Measurements from ENCODE around the gene SQOR. TPM values are rescaled to one million over a fixed set of nuclear protein-coding genes. Genes with fewer than 3 reads are reported as not detected.

Gene SQOR
- total RNA-seq, 1 experiment from 2014 or later, result 76.1 TPM

DNA sequence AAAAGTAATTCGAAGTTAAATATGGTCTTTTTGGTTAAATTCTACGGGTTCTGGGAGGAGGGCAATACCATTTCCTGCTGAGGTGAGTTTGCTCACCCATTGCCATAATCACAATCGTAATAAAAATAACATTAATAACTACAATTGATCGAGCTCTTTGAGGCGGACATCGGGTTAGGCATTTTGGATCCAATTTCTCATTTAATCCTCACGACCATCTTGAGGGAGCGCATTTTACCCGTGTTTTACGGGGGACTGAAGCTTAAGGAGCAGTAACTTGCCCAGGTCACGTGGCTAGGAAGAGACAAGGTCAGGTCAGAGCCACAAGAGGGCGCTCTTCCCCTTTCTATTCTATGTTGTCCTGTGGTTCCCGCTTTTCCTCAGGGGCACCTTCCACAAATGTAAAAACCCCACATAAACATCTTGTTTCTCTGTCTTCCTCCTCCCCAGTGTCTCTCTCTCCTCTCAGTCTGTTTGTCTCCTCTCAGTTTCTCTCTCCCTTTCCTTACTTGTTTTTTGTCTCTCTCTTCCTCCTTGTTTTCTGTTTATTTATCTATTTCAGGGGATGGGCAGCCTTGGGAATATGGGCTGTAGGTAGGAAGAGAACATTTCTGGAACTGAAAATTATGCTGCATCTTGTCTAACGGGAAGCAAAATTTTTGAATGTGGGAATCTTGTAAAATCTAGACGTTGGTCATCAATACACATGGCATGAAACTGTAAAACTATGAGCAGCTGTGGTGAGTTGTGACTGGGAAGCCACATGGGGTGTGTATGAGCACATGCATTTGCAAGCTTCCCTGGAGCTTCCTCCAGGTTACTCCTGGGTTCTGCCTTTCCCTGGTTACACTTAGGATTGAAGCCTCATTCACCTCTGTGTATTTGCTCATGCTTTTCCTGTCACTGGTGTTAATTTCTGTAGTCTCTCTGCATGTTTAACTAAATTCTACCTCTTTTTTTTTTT lies 71.0 kb downstream of the SQOR start:
- CTCF ChIA-PET, result interaction anchor here (0.6 to 1.5 kb wide), 6 partner anchors 9 to 89 kb away, joined by 3 to 9 read pairs (median 4); no protein-coding TSS in a partner anchor
- BruUV-seq (replicated peaks), result TSS peak; percentile 44
- peak overlapping the region; percentile 65 for H3K27ac Mint-ChIP-seq (ENCODE audit: unreplicated experiment)
- TF ChIP-seq, protein P1, sequence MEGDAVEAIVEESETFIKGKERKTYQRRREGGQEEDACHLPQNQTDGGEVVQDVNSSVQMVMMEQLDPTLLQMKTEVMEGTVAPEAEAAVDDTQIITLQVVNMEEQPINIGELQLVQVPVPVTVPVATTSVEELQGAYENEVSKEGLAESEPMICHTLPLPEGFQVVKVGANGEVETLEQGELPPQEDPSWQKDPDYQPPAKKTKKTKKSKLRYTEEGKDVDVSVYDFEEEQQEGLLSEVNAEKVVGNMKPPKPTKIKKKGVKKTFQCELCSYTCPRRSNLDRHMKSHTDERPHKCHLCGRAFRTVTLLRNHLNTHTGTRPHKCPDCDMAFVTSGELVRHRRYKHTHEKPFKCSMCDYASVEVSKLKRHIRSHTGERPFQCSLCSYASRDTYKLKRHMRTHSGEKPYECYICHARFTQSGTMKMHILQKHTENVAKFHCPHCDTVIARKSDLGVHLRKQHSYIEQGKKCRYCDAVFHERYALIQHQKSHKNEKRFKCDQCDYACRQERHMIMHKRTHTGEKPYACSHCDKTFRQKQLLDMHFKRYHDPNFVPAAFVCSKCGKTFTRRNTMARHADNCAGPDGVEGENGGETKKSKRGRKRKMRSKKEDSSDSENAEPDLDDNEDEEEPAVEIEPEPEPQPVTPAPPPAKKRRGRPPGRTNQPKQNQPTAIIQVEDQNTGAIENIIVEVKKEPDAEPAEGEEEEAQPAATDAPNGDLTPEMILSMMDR (IDR thresholded peaks at IDR 0.05; ENCODE audit: unreplicated experiment), result peak; percentile 81
- peak overlapping the region; percentile 76 for H3K4me3 Mint-ChIP-seq (ENCODE audit: low read depth, unreplicated experiment)
- no peaks in the 10 kb centered on the region for H3K9me3 Mint-ChIP-seq (ENCODE audit: low read depth, unreplicated experiment)
- peak; percentile 78 for DNase-seq
- peaks cover 8% of the 10 kb centered on the region for H3K4me1 Mint-ChIP-seq (ENCODE audit: low read depth, unreplicated experiment)
- H3K36me3 Mint-ChIP-seq (ENCODE audit: insufficient read depth, unreplicated experiment), result peaks cover 11% of the 10 kb centered on the region
- H3K27me3 Mint-ChIP-seq (ENCODE audit: unreplicated experiment), result no peaks in the 10 kb centered on the region
- intact Hi-C loops (cut with micrococcal nuclease; ENCODE audit: unreplicated experiment), result no loop called here

DNA sequence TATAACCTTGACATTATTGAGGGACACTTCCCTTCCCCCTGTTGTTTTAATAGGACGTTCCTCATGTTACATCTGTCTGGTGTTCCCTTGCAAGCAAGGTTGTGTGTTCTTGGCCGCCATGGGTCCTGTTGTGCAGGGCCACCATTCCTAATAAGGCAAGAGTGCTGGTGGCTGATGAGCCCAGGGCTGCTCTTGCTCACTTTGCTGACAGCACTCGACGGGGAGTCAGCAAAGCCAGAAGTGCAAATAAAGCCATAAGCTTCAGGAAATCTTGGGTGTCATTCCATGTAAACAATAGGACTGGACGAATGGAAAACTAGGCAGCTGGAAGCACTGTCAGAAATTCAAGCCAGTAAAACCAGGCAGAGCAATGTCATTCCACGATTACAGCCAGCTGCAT lies 75.8 kb downstream of the SQOR start:
- Mint-ChIP-seq H3K36me3 (ENCODE audit: insufficient read depth, unreplicated experiment) (peaks cover 4% of the 10 kb centered on the region), H3K27me3 (ENCODE audit: unreplicated experiment) (peaks cover 26% of the 10 kb centered on the region), H3K9me3 (ENCODE audit: low read depth, unreplicated experiment) (no peaks in the 10 kb centered on the region), H3K4me1 (ENCODE audit: low read depth, unreplicated experiment) (peaks cover 6% of the 10 kb centered on the region), H3K27ac (ENCODE audit: unreplicated experiment) (no peak overlapping the region), H3K4me3 (ENCODE audit: low read depth, unreplicated experiment) (no peak overlapping the region)
- intact Hi-C loops (cut with micrococcal nuclease; ENCODE audit: unreplicated experiment), result no loop called here
- TF ChIP-seq, protein P1 (IDR thresholded peaks at IDR 0.05; ENCODE audit: unreplicated experiment), result no peak
- DNase-seq, result no peak
- no TSS peak for BruUV-seq (replicated peaks)
- CTCF ChIA-PET, result no interaction called here

DNA sequence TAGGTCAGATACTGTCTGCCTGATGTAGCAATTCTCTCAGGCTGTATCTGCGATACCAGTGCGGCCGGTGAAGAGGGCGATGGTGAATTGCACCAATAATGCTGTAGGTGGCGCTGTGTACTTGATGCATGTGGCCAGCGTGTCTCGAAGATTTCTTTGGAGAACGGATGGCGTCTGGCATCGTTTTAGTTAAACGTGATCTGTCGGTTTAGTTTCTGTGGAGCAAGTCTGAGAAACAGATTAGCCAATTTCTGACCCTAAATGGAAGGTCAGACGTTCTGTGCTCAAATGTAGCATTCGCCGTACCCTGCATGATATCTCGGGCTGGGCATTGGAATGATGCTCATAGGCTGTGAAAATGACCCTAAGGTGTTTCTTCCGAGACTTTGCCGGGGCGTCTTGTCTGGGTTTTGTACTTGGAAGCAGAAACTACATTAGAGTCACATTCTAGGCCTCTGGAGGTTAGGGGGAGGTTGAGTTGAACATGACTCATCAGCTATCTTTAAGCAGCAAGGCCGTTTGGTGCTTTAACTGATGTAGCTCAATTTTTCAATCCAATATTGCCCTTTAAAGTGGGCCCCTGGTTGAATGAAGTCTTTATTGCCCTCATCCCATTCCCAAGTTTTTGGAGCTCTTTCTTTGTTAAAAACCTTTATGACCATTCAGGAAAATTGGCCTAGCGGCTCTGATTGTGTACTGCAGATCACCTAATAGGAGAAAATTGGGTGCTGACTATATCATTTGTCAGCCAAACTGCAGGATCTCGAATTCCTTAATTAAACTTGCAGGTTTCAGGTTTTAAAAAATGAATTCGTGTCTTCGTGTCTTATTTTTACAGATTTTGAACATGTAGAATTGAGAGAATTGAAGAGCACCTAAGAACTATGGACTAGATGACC lies 80.0 kb downstream of the SQOR start:
- no peak overlapping the region for H3K27ac Mint-ChIP-seq (ENCODE audit: unreplicated experiment)
- CTCF ChIA-PET, result interaction anchor here (0.8 to 1.3 kb wide), 3 partner anchors 9 to 81 kb away, joined by 3 to 6 read pairs (median 4); no protein-coding TSS in a partner anchor
- peaks cover 34% of the 10 kb centered on the region for H3K27me3 Mint-ChIP-seq (ENCODE audit: unreplicated experiment)
- no peaks in the 10 kb centered on the region for H3K36me3 Mint-ChIP-seq (ENCODE audit: insufficient read depth, unreplicated experiment)
- TF ChIP-seq, protein P1 (IDR thresholded peaks at IDR 0.05; ENCODE audit: unreplicated experiment), result peak; percentile 50
- H3K9me3 Mint-ChIP-seq (ENCODE audit: low read depth, unreplicated experiment), result no peaks in the 10 kb centered on the region
- H3K4me3 Mint-ChIP-seq (ENCODE audit: low read depth, unreplicated experiment), result peak overlapping the region; percentile 17
- peak; percentile 67 for DNase-seq
- intact Hi-C loops (cut with micrococcal nuclease; ENCODE audit: unreplicated experiment), result loop anchor here (1.0 to 5.0 kb wide), 3 partner anchors 75 to 566 kb away; no protein-coding TSS in a partner anchor
- H3K4me1 Mint-ChIP-seq (ENCODE audit: low read depth, unreplicated experiment), result no peaks in the 10 kb centered on the region
- no TSS peak for BruUV-seq (replicated peaks)

DNA sequence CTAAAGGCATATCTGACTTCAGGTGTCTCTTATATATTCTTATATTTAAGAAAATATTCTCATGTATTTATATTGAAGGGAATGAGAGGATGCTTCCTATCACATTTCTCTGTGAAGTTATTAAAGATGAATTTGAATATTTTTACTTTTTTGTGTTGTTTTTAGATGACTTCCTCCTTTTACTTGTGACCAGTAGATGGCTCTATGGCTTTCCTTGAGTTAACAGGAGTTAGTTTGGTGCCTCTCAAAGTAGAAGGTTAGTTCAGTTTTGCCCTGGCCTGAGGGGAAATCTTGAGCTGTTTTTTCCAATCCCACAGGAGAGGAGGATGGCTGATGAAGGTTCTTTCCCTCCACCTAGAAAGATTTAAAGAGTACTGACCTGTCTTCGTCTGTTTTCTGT lies 80.7 kb downstream of the SQOR start:
- no peak for DNase-seq
- BruUV-seq (replicated peaks), result no TSS peak
- TF ChIP-seq, protein P1 (IDR thresholded peaks at IDR 0.05; ENCODE audit: unreplicated experiment), result no peak
- Mint-ChIP-seq H3K4me1 (ENCODE audit: low read depth, unreplicated experiment) (no peaks in the 10 kb centered on the region), H3K36me3 (ENCODE audit: insufficient read depth, unreplicated experiment) (no peaks in the 10 kb centered on the region), H3K27me3 (ENCODE audit: unreplicated experiment) (peaks cover 41% of the 10 kb centered on the region), H3K27ac (ENCODE audit: unreplicated experiment) (no peak overlapping the region), H3K9me3 (ENCODE audit: low read depth, unreplicated experiment) (no peaks in the 10 kb centered on the region), H3K4me3 (ENCODE audit: low read depth, unreplicated experiment) (no peak overlapping the region)
- CTCF ChIA-PET, result interaction anchor here (1.3 kb wide), 2 partner anchors 74 to 80 kb away, joined by 4 to 6 read pairs; no protein-coding TSS in a partner anchor
- intact Hi-C loops (cut with micrococcal nuclease; ENCODE audit: unreplicated experiment), result loop anchor here (1.0 to 5.0 kb wide), 3 partner anchors 75 to 565 kb away; no protein-coding TSS in a partner anchor

Data from Calu3 (cell line).